Mesodermal cell (in vitro differentiated cells): ENCODE measurements around the gene PHACTR4.
"Not testable (repeated sequence)": the region's sequence is repeated elsewhere in the genome, so short reads cannot be mapped to it uniquely, and the experiment has no call there.

Source experiments
- H3K27ac ChIP-seq: 2 replicates; pipeline ENCODE4 v1.7.0; 2013; ENCODE audit warnings: mild to moderate bottlenecking, low read depth, low read length, moderate library complexity; ENCODE audit not compliant: severe bottlenecking
- H3K36me3 ChIP-seq: 2 replicates; pipeline ENCODE4 v1.7.1; 2013; ENCODE audit warnings: mild to moderate bottlenecking, low read length, moderate library complexity; ENCODE audit not compliant: control insufficient read depth, insufficient read depth
- H3K4me1 ChIP-seq: one replicate; pipeline ENCODE4 v1.7.1; 2013; ENCODE audit warnings: mild to moderate bottlenecking, low read length; ENCODE audit not compliant: insufficient read depth, control insufficient read depth, poor library complexity, severe bottlenecking
- H3K4me3 ChIP-seq: 2 replicates; pipeline ENCODE4 v1.7.0; 2013; ENCODE audit warnings: low read length, control low read depth, mild to moderate bottlenecking; ENCODE audit not compliant: insufficient read depth, poor library complexity, severe bottlenecking; ENCODE audit errors: extremely low read depth
- H3K9me3 ChIP-seq: 2 replicates; pipeline ENCODE4 v1.7.1; 2013; ENCODE audit warnings: mild to moderate bottlenecking, low read length, moderate library complexity; ENCODE audit not compliant: control insufficient read depth
- WGBS, 2 experiments: methylation state at CpG; one replicate each; pipeline ENCODE4 v1.1.5; 2013; ENCODE audit warnings: missing lambda C conversion rate in 2 of 2; ENCODE audit not compliant: insufficient coverage in 2 of 2; 5-methylcytosine and 5-hydroxymethylcytosine counted together

The PHACTR4 gene

DNA sequence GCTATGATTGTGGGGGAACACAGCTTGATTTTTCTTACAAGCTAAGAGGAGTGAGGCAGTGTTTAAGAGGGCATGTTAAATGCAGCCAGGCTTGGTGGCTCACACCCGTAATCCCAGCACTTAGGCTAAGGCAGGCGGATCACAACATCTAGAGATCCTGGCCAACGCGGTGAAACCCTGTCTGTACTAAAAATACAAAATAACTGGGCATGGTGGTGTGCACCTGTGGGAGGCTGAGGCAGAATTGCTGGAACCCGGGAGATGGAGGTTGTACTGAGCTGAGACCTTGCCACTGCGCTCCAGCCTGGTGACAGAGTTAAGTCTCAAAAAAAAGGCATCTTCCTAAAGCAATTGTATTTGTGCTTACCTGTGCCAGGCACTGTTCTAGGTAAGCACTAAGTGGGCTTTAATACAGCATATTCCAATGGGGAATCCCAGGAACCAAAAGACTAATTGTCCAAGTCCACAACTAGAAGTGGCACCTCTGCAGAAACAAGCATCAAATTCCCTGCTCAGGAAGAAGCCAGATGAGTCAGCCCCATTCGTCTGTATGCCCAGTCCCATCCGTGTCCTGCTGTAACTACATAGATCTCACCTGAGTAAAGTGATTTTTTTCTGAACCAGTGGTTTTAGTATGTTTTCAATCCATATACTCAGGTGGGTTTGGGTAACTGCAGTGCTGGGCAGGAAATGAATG, 140.9 kb downstream of the PHACTR4 start:
- H3K4me1 ChIP-seq, result peaks cover 21% of the 10 kb centered on the region
- no peaks in the 10 kb centered on the region for H3K9me3 ChIP-seq
- 87 to 90% methylated on average over 2 to 7 of the region's 8 CpGs for WGBS, 2 experiments
- H3K27ac ChIP-seq, result peak overlapping the region; percentile 89
- peaks cover 73% of the 10 kb centered on the region for H3K36me3 ChIP-seq
- peak overlapping the region; percentile 85 for H3K4me3 ChIP-seq

DNA sequence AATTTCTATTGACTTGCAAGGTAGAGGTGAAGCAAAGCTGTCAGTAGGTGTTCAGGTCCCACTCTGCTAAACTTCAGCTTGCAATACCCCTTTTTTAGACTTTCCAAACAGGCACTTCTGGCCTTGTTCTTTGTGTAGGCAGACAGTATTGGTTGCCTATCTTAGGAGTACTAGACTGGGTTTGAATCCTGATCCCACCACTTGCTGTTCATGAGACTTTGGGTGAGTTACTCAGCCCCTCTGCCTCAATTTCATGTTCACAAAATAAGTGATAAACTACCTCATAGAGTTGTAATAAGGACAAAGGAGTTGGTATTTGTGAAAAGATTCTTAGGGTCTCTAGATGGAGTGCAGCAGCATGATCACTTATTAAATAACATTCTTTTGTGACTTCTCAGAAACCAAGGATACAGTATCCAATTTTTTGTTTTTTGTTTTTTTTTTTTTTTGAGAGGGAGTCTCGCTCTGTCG, 141.5 kb downstream of the PHACTR4 start:
- Histone ChIP-seq H3K27ac (peak overlapping the region; percentile 89), H3K9me3 (no peaks in the 10 kb centered on the region), H3K4me3 (no peak overlapping the region), H3K4me1 (peaks cover 21% of the 10 kb centered on the region), H3K36me3 (peaks cover 73% of the 10 kb centered on the region)
- 100% methylated on average over 1 of the region's 2 CpGs; no CpG with 5 or more reads in 1 of the 2 experiments for WGBS, 2 experiments

DNA sequence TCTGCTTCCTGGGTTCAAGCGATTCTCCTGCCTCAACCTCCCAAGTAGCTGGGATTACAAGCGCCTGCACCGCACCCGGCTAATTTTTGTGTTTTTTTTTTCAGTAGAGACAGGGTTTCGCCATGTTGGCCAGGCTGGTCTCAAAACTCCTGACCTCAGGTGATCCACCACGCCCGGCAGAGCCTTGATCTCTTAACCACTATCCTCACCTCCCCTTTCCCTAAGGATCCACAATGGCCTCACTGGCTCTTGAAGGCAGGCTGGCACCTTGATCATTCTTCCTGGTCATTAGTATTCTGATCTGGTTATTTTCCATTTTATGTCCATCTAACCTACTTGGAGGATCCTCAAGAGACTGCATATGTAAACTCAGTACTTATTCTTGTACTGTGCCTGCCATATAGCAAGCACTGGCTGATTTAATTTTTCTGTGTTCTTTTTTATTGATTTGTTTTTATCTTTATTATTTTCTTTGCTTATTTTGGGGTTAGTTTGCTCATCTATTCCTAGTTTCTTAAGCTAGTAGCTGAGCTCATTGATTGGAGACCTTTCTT, 142.6 kb downstream of the PHACTR4 start:
- H3K36me3 ChIP-seq, result peaks cover 67% of the 10 kb centered on the region
- no peaks in the 10 kb centered on the region for H3K9me3 ChIP-seq
- H3K4me3 ChIP-seq, result no peak overlapping the region
- 94% methylated on average over 4 of the region's 7 CpGs; no CpG with 5 or more reads in 1 of the 2 experiments for WGBS, 2 experiments
- peak overlapping the region; percentile 26 for H3K27ac ChIP-seq
- H3K4me1 ChIP-seq, result peaks cover 21% of the 10 kb centered on the region

DNA sequence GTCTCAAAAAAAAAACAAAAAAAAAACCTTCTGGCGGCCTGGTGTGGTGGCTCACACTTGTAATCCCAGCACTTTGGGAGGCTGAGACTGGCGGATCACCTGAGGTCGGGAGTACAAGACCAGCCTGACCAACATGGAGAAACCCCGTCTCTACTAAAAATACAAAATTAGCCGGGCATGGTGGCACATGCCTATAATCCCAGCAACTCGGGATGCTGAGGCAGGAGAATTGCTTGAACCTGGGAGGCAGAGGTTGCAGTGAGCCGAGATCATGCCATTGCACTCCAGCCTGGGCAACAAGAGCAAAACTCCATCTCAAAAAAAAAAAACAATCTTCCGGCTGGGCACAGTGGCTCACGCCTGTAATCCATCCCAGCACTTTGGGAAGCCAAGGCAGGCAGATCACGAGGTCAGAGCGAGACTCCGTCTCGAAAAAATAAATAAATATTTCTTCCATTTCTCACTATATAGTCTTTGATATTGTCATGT, 144.9 kb downstream of the PHACTR4 start:
- WGBS, 2 experiments, result 91 to 92% methylated on average over 5 to 6 of the region's 13 CpGs
- H3K4me1 ChIP-seq, result peaks cover 20% of the 10 kb centered on the region

DNA sequence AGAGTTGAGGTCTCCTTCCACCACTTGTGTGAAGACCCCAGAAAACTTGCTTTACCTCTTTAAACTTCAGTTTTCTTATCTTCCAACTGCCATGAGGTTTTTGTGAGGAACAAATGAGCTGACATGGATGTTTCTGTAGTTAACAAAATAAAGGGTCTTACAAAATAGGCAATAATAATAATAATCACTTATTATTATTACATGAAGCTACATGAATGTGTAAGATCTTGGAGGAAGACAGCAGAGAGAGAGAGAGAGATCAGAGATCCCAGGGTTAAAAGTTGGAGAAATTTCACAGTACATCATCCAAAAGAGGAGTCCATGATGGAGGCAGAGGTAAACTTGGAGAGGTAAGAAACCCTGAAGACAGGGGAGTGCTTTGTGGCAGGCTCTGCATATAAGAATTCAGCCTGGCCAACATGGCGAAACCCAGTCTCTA, 147.0 kb downstream of the PHACTR4 start:
- peaks cover 12% of the 10 kb centered on the region for H3K4me1 ChIP-seq
- peaks cover 27% of the 10 kb centered on the region for H3K36me3 ChIP-seq
- H3K4me3 ChIP-seq, result no peak overlapping the region
- WGBS, 2 experiments, result 100% methylated on average over 1 of the region's 1 CpG
- H3K9me3 ChIP-seq, result no peaks in the 10 kb centered on the region
- H3K27ac ChIP-seq, result no peak overlapping the region

More for the DNA sequence above, 144.9 kb downstream of the PHACTR4 start:
- H3K9me3 ChIP-seq, H3K27ac ChIP-seq, H3K4me3 ChIP-seq: not testable (repeated sequence)
- H3K36me3 ChIP-seq, result peaks cover 44% of the 10 kb centered on the region

DNA sequence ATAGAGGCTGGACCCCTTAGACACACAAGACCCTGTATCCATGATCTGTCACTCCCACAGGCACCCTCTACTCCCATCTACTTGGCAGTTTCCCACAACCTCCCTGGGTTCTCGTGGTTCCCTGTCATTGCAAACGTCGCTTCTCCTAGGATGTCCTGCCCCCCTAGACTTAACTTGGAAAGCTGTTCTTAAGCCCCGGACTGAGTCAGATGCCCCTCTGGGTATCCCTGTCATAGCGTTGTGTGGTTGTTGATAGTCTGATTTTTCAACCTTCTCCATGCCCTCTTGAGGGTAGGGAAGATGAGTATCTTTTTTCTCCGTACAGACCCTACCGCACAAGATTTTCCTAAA, 148.1 kb downstream of the PHACTR4 start:
- WGBS, 2 experiments, result 48 to 55% methylated on average over 3 to 4 of the region's 7 CpGs
- H3K27ac ChIP-seq, result peak overlapping the region; percentile 93
- peaks cover 15% of the 10 kb centered on the region for H3K4me1 ChIP-seq
- peak overlapping the region; percentile 63 for H3K4me3 ChIP-seq
- H3K36me3 ChIP-seq, result peaks cover 25% of the 10 kb centered on the region
- H3K9me3 ChIP-seq, result no peaks in the 10 kb centered on the region

DNA sequence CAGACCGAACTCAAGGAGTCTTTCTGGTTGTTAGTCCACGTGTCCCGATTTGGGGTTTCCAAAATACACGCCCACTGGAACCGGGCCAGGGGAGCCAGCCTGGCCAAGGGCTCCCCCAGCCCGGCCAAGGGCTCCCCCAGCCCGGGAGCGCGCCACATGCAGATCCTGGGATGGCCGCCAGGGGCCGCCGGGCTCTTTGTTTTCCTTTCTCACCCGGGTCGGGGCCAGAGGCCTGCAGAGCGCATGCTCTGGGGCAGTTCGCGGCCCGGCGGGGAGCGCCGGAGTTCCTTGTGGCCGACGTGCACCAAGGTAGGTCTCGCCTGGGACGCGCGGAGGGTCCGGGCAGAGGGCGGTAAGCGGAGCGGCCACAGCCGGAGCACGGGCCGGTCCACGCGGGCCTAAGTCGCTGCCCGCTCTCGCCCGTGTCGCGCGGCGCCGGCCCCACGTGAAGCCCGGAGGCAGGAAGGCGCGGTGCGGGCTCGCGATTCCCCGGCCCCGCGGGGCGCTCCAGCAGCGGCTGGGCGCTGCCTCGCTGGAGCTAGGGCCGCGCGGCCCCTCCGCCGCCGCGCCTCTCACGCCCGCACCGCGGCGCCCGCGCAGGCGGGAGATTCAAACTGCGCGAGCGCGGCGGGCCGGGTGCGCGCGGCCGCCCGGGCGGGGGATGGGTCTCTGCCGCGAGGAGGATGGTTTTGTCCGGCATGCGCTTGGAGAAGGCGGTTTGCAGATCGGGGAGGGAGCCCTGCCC, 148.6 kb downstream of the PHACTR4 start:
- H3K4me1 ChIP-seq, result peaks cover 15% of the 10 kb centered on the region
- H3K27ac ChIP-seq, result peak overlapping the region; percentile 93
- peak overlapping the region; percentile 63 for H3K4me3 ChIP-seq
- no peaks in the 10 kb centered on the region for H3K9me3 ChIP-seq
- WGBS, 2 experiments, result 0 to 1% methylated on average over 51 to 58 of the region's 92 CpGs
- H3K36me3 ChIP-seq, result peaks cover 25% of the 10 kb centered on the region

DNA sequence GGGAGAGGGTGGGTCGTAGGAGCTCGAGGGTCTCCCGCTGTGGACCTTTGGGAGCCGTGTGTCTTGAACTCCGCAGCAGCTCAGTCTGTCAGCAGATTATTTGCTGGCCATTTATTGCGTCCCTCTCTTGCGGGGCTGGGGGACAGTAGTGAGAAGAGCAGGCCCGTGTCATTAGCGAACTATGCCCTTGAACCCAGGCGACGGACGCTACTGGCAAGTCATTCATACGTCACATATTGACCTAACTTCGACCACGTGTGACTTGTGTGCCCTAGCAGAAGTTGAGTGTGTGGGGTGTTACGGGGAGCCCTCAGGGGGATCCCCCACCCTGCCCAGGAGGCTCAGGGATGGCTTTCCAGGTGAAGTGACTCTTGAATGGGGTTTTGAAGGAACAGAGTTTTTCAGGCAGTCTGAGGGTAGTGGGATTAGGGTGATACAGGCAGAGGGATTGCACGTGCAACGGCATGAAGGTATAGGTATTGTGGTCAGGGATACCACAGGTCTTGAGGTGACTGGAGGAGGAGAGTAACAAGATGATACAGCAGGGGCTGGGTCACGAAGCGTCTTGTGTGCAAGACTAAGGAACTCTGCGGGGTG, 149.3 kb downstream of the PHACTR4 start:
- H3K36me3 ChIP-seq, result peaks cover 22% of the 10 kb centered on the region
- H3K4me3 ChIP-seq, result peak overlapping the region; percentile 63
- H3K4me1 ChIP-seq, result peaks cover 15% of the 10 kb centered on the region
- H3K27ac ChIP-seq, result peak overlapping the region; percentile 93
- 21 to 22% methylated on average over 11 to 14 of the region's 21 CpGs for whole genome bisulfite sequencing, 2 experiments
- no peaks in the 10 kb centered on the region for H3K9me3 ChIP-seq

DNA sequence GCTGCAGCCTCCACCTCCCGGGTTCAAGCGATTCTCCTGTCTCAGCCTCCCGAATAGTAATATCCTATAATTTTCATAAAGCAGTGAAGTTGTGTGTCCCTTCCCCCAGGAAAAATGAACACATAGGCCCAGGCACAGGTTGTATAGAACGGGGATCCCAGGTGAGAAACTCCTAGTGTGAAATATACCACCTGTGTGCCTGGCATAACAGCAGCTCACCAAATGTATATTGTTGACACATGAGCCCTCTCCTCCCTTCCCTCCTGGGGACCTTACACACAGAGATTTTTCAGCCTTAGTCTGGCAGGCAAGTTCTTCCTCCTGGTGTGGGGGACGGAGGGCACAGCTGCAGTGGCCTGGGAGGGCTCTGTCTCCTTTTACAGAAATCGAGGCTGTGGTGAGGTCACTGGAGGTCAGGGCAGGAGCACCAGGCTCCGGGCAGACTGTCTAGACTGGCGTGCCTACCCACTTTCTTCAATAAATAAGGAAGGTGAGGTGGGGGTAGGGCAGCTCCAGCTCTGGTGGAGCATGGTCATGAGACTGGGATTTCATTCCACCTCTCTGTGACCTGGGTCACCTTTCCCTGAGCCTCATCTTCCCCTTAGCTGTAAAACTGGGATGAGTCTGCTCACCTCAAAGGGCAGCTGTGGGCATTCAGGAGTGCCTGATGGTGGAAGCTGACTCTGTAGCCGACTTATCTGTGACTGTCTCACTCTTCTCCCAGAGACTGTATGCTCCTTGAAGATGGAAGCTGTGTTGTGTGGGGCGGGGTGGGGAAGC, 150.6 kb downstream of the PHACTR4 start:
- Histone ChIP-seq H3K4me1 (peaks cover 15% of the 10 kb centered on the region), H3K36me3 (peaks cover 21% of the 10 kb centered on the region), H3K27ac (no peak overlapping the region), H3K9me3 (no peaks in the 10 kb centered on the region), H3K4me3 (no peak overlapping the region)
- 94 to 100% methylated on average over 1 to 5 of the region's 10 CpGs for WGBS, 2 experiments

DNA sequence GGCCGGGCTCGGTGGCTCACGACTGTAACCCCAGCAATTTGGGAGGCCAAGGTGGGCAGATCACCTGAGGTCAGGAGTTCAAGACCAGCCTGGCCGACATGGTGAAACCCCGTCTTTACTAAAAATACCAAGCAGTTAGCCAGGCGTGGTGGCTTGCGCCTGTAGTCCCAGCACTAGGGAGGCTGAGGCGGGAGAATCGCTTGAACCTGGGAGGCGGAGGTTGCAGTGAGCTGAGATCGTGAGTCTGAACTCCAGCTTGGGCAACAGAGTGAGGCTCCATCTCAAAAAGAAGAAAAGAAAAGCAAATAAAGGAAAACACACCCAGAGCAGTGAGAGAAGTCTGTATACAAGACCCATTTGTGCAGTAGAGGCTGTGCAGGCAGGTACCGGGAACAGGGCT, 151.3 kb downstream of the PHACTR4 start:
- Histone ChIP-seq H3K4me1 (peaks cover 17% of the 10 kb centered on the region), H3K36me3 (peaks cover 21% of the 10 kb centered on the region)
- 97 to 98% methylated on average over 12 of the region's 12 CpGs for WGBS, 2 experiments
- H3K9me3 ChIP-seq, H3K27ac ChIP-seq, H3K4me3 ChIP-seq: not testable (repeated sequence)
